NCI-H2227 (cell line): ENCODE data around the gene SMIM45.

Experiments
- DNase-seq: peaks from one replicate; lab custom pipeline; 2025; ENCODE audit not compliant: unreplicated experiment; lab: John Stamatoyannopoulos, UW

Gene SMIM45

GRCh38 chr22:41968601-41969000 is 16.7 kb downstream of the SMIM45 start:
- peak; percentile 44 for DNase-seq

DNA sequence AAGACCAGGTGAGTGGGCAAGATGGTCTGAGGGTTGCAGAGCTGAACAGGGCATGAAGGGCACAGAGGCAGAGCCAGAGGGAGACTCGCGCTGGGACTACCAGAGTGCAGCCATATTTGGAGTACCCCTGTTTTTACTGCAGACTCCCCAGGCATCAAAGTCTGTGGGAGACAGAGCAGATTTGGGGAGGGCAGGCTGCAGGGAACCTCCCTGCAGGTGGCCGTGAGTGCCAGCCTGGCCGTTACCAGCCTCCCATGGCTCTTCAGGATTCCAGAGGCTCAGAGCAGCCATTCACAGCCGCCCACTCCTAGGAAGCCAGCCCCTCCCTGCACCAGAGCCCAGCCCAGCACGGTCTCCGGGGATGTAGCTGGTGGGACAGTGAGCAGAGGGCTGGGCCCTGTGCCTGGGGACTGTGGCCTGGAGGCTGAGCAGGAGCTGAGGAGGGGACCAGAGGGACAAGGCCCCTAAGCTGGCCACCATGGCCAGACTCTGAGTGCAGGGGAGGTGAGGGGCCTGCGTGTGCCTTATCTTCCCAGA is 17.2 kb downstream of the SMIM45 start, which contains the start of gene SEPTIN3:
TSS of gene SEPTIN3 (plus strand) at position 334 of the 537 bp plus-strand sequence. CDS start 2,050 bp downstream, outside the sequence.
- no peak for DNase-seq

DNA sequence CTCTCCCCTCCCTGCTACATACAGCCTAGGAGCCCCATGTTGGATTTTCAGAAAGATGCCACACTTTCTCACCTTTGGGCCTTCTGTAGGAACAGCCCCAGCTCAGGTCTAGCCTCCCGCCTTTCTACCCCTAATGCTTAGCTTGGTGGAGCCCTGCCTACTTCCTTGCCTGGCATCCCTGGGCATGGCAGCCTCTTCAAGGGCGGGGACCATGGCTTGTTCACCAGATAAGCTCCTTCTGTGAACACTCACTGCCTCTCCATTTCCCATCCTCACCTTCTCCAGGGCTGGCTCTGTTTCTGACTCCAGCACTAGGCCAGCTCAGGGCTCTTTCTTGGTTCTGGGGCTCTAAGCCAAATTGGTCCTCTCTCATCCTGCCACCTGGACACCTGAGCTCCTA is 18.7 kb downstream of the SMIM45 start:
- no peak for DNase-seq

GRCh38 chr22:41971431-41971830 is 19.5 kb downstream of the SMIM45 start:
- no peak for DNase-seq

- DNase-seq, result no peak
These were observed 22.8 kb downstream of the SMIM45 start for GRCh38 chr22:41974691-41975290.

GRCh38 chr22:41975299-41976069 is 23.5 kb downstream of the SMIM45 start:
- no peak for DNase-seq

GRCh38 chr22:41976070-41976901 is 24.3 kb downstream of the SMIM45 start:
- DNase-seq, result peak; percentile 51

DNA sequence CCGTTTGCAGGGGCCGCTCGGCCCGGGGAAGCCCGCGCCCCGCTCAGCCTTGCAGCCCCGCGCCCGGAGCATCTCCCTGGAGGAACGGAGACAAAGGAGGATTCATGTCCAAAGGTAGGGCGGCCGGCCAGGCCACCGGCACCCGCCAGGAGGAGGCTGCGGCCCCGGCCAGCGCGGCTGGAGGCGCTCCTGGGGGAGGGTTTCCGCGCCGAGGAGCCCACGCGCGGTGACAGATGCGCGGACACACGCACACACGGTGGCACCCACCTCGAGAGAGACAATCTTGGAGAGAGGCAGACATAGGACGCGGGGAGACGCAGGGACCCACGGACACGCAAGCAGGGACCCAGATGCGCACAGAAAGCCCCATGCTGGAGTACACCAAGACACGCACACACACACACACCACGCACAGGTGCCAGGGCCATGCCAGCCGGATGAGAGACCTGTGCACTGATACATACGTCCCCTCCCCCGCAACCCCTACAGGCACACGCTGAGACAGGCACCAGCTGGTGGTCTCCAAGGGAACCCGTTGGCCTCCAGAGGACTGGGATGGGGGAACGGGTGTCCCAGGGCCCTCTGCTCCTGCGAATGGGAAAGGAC is 25.1 kb downstream of the SMIM45 start:
- DNase-seq, result peak; percentile 31

GRCh38 chr22:41978732-41979131 is 26.8 kb downstream of the SMIM45 start:
- DNase-seq, result no peak

GRCh38 chr22:41979423-41980250 is 27.7 kb downstream of the SMIM45 start:
- no peak for DNase-seq

- DNase-seq, result no peak
These were observed 30.9 kb downstream of the SMIM45 start for GRCh38 chr22:41982865-41983264.

- DNase-seq, result no peak
These were observed 31.8 kb downstream of the SMIM45 start for GRCh38 chr22:41983513-41984405.

DNA sequence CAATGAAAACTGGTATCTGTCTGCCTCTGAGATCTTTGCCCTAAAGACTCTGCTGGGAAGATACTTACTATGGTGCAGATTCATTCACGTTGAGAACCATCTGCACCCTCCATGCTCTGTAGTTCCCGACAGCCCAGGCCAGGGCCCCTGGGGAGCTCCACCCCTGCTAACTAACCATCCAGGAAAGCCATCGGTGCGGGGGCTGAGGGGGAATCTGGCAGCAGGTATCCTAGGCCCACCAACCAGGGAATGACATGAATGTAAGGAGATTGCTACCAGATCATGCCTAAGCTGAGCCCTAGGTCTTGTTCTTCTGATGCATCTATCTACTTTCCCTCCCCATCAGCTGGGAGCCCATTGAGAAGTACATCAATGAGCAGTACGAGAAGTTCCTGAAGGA is 35.3 kb downstream of the SMIM45 start:
- no peak for DNase-seq

DNA sequence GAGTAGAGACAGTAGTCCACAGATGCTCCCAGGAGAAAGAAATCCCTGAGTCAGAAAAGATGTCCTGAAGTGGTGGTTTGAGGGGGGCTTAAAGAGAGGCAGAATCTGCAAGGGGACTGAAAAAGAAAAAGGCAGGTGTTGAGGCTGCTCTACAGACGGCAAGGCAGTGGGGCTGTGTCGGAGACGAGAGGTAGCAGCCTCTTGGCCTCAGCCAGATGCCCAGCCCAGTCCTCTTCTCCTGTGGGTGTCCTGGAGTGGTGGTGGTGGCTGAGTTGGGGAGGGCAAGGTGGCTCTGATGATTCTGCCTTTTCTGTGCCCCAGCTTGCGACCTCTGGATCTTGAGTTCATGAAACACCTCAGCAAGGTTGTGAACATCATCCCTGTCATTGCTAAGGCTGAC is 37.3 kb downstream of the SMIM45 start:
- no peak for DNase-seq

DNA sequence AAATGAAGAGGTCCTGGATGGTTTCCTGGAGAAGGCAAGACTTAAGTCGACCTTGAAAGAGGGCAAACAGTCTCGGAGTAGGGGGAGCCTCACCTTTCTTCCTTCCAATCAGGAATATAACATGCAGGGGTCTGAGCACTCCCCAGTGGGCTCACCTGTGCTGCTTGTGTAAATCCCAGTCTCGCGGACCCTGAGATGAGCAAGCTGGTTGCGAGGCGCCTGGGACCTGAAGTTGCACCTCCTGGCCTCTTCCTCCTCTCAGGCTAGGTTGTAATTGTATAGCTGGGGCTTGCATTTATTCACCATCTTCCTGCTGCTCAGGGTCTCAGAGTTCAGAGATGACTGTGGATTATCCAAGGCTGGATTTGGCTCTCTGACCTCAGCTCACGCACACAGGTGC is 39.2 kb downstream of the SMIM45 start:
- no peak for DNase-seq

- DNase-seq, result no peak
These were observed 40.5 kb downstream of the SMIM45 start for GRCh38 chr22:41992496-41992895.

DNA sequence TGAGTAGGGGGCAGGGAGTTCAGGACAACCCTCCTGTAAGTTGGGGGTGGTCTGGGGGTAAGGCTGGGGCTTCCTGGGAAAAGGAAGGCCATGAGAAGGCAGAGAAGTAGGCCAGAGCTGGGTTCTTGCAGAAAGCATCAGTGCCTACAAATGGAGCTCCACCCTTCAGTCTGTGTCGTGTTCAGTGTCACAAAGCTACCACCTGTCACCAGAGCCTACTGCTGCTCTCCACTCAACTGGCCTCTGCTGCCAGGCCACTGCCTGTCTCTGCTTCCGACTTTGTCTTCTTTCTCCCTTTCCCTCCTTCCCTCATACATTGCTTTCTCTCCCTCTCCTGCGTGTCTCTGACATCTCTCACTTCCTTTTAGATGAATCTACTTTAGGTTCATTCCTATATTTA is 43.3 kb downstream of the SMIM45 start:
- no peak for DNase-seq

- DNase-seq, result no peak
These were observed 44.9 kb downstream of the SMIM45 start for GRCh38 chr22:41996826-41997225.
